ENCODE measurements around the gene FAM163B.

The FAM163B gene

DNA sequence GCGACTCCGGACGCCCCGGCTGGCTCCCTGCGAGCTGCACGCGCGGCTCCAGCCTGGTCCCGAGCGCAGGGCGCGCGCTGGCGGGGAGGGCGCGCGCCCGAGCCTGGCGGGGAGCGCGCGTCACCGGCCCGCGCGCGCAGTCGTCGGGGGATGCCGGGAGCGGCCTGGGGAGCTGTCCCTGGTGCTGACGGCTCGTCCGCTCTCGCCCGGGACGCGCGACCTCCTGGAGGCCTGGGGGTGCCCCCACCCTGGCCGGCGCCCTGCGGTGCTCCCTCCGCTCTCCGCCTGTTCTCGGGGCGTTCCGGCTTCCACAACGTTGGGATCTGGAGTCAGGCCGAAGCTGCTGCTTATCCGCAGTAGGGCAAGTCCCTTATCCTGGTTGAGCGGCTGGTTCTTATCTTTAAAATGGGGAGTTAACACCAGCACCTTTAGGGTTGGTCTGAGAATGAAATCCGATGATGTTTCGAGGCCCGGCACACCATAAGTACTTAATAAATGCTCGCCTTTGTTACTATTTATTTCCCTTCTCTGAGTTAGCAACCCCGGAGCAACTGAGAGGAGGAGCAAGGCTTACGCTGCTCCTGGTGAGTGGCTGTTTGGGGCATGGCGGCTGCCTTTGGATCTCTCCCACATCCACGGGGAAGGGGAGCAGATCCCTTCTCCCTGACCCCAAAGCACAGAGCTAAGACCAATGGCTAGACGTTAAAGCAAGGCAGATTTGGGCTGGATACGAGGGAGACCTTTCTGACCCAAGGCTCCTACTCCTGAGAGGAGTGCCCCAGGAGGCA, at the start of gene FAM163B:
Gene FAM163B (minus strand): TSS at position 79 of the 788 bp plus-strand sequence. CDS start 29,166 bp downstream, outside the sequence.
- no peak for DNase-seq (ENCODE audit: low read depth)

DNA sequence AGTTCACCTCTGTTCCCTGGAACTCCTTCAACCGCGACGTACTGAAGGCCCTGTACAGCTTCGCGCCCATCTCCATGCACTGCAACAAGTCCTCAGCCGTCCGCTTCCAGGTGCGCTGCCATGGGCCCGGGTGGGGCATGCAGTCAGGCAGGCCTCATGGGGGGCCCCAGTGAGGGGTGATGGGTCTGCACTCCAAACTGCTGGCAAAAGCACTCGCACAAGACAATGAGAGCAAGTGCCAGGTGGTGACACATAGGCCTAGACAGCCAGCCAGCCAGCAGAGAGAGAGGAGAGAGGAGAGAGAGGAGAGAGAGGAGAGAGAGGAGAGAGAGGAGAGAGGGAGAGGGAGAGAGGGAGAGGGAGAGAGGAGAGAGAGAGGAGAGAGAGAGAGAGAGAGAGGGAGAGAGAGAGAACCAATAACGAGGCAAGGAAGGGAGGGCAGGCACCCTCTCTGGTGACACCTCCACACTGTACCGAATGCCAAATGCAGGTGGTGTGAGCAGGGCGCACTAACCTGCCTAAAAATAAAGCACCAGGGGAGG, 48.0 kb upstream of the FAM163B start:
- no peak for DNase-seq (ENCODE audit: low read depth)

DNA sequence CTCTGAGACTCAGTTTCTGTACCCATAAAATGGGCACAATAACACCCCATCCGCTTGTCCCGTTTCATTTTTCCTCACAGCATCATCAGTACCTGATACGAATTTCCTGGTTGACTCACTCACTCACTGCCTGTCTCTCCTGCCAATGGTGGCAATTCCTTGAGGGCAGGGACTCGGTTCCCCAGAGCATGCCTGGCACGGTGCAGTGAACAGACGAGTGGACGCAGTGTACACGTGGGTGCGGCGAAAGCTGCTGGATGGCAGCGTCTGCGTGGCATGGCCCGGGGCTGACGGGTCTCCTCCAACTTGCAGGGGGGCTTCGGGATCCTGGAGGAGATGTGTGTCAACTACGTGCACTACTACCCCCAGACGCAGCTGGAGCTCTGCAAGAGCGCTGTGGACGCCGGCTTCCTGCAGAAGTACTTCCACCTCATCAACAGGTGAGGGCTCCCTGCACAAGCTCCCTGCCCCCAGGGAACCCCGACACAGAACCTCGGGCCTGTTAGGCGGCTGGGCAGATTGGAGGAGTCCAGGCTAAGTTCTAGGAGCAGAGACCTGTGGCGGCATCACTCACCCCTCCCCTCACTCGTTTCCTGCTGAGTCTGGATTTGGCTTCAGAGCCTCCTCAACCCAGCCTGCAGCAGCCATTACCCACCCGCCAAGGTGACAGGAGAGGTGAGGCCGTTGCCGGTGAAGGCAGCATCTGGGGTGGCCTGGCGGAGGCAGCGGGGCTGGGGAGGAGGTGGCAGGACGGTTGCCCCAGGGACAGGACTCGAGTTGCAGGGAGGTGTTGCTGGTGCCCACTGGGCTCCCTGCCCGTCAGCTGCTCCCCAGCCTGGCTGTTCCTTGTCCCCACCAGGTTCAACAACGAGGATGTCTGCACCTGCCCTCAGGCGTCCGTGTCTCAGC, 47.3 kb upstream of the FAM163B start:
- DNase-seq (ENCODE audit: low read depth) = no peak

DNA sequence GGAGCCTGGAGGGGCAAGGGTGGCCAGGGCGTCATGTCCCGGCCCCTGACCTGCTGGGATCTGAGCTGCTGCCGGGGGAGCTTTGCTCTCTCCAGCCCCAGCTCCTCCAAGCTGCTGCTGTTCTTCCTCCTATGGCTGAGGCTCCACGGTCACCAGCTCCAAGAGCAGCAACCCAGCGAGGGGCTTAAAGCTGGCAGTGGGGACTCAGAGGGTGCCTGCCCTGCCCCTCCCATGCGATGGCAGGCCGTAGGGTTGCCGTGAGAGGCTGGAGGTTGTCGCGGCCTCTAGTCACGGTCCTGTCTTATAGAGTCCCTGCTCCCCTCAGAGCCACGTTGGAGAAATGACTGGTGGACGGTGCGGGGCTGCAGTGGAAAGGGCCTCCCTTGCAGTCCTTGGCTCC, 46.5 kb upstream of the FAM163B start:
- no peak for DNase-seq (ENCODE audit: low read depth)

DNA sequence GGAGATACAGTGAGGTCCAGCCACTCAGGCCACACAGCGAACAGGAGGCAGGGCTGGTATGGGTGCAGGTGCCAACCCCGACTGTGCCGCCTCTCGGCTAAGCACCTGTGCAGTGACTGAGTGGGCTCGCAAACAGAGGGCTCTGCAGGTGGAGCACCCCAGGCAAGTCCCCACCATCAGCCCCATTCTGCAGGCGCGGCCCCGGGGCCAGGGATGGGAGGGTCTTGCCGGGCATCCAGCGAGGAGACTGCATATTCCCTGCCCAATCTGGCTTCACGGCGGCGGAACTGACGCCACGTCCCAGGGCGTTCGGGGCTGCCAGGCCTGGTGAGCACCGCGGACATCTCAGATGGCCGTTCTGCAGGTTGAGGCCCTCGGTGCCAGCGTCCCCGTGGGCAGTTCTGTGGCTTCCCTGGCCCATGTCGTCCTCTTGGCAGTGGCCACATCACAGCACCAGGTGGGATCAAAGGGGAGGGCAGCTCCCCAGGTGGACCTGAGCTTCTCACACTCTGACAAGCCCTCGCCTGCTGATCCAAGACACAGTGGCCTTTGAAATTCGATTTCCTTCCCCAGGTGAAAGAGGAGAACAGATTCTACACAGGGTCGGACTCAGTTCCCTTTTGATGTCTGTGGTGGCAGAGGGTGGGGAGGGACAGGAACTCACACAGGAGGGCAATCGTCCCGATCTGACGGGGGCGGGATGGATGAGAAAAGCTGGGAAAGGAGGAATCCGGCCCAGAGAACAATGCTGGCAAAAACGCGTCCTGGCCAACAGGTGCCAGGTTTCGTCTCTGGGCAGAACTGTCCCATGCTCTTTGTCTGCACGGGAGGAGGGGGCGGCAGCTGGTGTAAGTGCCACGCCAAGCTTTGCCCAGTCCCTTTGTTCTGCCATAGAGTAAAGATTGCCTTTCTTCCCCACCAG, 45.8 kb upstream of the FAM163B start:
- no peak for DNase-seq (ENCODE audit: low read depth)

DNA sequence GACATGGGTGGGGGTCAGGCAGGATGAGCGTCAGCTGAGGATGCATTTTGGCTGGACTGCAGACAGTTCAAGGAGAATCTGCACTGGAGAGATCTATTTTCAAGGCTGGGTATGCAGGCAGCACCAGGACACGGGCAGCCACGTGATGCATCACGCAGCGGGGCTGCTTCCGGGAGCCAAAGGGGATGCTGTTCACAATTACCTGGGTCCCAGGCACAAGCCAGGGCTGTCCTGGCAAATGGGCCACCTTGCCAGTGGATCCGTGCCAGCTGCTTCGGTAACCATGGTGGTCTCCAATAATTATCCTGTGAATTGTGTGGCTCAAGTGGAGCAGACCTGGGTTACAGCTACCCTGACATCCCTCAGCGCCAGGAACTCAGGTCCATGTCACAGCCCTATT, 44.4 kb upstream of the FAM163B start:
- DNase-seq (ENCODE audit: low read depth) = no peak

DNA sequence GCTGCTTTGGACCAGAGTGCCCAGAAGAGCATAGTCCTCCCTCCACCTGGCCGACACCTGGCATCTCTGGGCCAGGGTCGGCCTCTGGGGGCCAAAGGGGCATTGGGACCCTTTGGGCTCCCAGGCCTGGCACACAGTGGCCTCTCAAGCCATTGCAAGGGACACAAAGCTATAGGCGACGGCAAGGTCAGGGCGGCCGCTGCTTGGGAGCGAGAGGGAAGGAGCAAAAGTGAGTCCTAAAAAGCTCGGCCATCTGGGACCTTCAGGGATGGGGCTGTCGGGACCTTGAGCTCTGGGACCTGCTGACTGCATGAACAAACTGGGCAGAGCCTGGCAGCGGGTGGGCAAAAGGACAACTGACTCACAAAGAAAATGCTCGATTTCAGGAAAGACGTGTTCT, 40.8 kb upstream of the FAM163B start:
- DNase-seq (ENCODE audit: low read depth) = no peak

DNA sequence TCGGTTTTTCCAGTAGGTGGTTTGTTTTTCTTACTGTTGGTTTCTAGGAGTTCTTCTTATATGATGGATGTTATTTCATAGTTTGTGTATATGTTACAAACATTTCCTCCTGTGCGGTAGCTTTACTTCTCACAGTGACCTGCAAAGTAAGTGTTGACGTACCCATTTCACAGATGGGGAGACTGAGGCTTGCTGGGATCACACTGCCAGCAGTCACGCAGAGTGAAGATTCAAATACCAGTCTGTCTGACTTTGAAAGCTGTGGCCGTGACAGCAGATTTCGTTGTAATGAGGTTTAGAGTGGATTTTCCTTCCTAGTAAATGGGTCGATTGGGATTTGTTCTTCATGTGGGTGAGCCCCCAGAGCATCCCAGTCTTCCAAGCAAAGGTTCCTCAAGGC, 40.0 kb upstream of the FAM163B start:
- DNase-seq (ENCODE audit: low read depth) = no peak

DNA sequence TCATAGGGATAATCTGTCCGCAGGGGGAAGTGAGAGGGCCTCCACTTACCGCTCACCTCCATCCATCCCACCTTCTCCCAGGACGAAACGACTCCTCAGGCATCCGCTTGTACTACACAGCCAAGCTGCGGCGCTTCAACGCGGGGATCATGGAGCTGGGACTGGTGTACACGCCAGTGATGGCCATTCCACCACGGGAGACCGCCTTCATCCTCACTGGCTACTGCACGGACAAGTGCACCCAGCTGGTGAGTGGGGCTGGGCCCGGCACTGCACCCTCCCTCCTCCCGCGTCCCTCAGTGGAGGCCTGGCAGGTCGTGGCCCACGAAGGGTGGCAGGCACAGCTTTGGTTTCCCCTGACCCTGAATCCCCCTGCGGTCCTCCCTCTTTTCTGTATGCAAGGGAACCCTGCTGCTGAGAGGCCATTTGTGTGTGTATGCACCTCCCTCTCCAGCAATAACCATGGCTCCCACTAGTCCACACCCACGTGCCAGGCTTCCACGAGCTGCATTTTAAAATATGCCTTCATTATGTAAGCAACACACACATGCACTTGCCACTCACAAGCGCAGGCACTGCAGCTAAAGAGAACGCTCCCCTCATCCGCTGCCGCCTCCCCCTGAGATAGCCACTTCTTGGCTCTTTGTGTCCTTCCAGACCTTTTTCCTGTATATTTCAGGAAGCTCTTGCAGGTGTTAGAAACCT, 38.7 kb upstream of the FAM163B start:
- DNase-seq (ENCODE audit: low read depth) = no peak

DNA sequence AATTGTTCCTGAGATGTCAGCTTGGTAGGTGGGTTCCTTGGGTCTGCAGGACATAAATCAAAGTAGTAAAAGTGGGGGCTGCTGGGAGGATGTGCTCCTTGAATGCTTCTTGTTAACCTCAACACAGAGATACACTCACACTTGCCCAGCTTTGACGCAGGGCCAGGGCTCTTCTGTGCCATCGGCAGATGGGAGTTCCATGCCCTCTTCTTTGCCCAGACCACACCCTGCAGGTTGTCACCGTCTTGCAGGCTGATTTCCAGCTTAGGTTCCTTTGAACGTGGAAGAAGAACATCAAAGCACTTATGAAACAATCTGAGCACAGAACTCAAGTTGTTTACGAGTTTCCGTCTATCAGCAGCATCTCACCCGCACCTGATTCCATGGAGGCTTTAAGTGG, 38.0 kb upstream of the FAM163B start:
- DNase-seq (ENCODE audit: low read depth) = no peak

DNA sequence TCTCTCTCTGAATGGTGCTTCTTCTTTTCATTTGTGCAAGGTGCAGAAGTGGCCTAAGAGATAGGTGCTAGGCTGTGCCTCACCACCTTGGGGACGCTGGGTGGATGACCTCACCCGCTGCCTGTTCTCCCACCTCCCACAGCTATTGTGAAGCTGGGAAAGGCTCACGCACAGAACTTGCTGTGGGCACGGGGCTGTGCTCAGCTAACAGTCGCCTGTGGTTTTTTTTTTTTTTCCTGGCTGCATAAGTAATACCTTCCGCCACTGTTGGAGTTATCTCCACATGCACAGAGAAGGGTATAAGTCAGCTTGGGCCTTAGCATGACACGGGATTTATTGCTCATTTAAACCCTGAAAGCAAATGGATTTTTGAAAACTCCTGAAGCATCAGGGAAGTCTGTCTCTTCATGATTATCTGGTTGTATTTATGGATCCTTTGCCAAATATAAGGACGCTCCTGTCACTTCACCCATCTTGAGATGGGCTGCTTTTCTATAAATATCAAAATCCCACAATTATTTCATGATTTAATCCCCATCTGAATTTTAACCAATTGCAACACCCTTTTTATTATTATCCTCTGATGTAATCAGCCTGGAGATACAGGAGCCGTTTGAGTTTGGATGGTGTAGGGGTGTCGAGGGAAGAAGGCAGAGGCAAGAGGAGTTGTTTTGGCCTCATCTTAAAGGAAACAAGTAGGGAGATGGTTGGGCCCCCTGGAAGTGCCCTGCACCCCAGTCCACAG, 36.0 kb upstream of the FAM163B start:
- DNase-seq (ENCODE audit: low read depth) = no peak

DNA sequence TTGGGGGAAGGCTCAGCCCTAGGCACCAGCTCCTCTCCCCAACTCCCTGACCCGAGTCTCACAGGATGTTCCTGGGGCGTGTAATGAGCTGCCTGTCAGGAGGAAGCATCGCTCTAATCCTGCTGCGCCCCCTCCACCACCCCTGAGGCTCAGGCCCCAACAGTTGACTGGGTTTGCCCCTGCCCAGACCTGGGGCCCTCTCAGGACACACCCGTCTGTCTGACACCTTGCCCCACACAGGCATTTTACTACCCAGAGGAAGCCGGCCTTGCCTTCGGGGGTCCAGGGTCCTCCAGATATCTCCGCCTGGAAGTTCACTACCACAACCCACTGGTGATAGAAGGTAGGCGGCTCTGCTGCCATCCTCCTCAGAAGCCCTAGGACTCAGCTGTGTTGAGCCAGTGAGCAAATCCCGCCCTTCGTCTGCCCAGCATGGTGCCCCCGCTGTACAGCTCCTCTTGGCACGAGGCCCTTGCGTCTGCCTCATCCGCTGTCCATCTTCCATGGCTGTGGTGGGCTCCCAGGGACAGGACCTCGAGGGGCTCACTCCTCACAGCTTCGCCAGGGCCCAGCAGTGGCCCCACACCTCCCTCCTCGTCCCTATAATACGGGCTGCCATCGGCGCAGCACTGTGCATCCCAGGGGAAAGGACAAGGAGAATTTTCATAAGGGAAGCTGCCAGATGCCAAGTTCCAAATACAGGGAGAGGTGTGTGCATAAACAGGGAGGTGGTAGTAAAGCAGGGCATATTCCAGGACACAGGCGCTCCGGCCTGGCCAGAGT, 35.0 kb upstream of the FAM163B start:
- no peak for DNase-seq (ENCODE audit: low read depth)

DNA sequence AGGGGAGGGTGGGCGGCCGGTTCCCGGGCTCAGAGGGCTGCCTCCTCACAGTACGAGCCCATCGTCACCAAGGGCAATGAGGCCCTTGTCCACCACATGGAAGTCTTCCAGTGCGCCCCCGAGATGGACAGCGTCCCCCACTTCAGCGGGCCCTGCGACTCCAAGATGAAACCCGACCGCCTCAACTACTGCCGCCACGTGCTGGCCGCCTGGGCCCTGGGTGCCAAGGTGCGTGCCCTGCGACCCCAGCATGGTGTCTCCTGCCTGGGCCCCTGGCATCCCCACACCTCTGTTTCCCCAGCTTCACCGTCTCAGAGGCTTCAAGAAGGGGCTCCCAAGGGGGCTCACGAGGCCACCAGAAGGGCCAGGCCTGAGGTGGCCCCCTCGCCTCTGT, 34.2 kb upstream of the FAM163B start:
- no peak for DNase-seq (ENCODE audit: low read depth)

DNA sequence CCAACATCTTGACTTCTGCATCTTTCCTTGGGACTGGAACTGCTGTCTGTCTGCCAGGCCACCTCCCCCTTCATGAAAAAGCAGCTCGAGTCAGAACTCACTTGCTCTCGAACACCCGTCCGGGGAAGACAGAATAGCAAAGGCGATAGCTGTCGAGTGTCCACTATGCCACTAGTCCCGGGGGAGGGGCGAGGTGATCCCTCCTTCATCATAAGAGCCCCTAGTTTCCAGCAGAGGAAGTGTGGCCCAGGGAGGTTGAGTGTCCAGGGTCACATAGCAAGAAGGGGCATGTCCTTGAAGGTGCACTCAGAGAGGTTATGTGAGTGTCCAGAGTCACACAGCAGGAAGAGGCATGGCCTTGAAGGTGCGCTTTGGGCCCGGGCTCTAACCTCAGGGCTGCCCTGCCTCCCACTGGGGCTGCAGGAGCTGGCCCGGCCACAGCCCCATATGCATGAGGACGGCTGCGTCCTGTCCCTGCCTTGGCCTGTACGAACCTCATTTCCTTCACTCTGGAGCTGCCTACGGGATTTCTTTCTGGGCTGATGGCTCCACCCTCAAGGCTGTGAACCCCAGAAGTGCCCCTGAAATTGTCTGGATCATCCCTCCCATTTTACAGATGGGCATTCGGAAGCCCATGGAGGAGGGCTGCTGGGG, 33.6 kb upstream of the FAM163B start:
- no peak for DNase-seq (ENCODE audit: low read depth)

DNA sequence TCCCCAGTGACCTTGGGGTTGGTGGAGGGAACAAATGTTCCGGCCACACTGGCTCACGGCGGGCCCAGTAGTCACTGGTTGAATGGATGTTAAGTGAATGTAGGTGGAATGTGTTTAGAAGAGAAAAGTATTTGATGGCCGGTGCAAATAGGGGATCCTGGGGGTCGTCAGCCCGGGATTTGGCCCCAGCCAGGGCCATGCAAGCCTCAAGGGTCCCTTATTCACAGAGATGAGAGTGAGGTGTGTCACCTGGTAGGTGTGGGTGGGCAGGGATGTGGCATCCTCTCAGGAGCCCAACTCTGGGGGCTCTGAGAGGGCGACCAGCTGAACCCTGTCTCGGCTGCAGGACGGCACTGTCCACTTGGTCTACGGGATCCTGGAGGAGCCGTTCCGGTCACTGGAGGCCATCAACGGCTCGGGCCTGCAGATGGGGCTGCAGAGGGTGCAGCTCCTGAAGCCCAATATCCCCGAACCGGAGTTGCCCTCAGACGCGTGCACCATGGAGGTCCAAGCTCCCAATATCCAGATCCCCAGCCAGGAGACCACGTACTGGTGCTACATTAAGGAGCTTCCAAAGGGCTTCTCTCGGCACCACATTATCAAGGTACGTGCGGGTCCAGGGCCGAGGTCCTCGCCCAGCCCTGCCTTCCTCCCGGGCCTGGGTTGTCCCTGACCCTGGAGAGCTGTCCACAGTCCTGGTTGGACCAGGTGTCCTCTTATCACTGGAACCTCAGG, 32.8 kb upstream of the FAM163B start:
- DNase-seq (ENCODE audit: low read depth) = no peak

DNA sequence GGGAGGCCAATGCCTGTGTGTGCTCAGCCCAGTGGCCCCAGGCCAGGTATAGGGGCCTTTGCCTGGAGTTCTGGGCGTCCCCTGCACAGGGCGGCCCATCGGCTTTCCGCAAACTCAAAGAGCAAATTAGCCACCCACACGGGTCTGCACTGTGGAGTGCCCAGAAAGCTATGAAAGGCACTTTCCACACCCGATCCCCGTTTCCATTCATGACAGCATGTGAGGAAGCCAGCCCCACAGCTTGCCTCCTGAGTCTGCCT, 32.1 kb upstream of the FAM163B start:
- DNase-seq (ENCODE audit: low read depth) = no peak

DNA sequence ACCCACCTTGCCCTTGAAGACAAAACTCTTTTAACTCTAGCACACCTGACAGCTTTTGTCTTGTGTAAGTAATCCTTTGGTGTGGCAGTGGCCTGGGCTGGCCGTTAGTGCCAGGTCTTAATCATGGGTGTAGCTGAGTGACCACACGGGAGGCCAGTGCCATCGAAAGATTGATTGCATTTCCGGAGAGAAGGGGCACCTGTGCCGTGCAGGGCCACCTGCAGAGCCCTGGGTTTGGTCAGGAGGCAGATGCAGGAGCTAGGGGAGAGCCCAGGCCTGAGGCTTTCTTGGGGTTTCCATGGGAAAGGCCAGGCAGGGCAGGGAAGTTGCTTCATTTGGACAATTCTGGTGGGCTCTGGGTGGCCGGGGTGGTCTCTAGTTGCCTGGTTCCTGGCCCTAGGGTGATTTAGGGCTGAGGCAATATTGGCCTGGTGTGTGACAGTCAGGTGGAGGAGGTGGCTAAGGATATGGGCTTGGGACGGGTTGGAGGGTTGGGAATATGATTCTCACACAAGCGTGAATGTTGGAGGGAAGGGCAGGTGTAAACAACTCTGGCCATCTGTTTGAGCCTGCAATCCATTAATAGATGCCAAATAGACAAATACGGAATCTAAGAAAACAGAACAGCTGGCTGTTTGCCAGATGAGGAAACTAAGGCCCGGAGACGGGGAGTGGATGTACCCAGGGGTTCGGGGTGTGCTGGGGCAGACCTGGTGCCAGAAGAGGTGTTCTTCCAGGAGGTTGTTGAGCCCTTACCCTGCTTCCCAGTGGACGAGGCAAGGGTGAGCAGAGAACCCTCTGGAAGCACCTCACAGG, 31.6 kb upstream of the FAM163B start:
- no peak for DNase-seq (ENCODE audit: low read depth)

DNA sequence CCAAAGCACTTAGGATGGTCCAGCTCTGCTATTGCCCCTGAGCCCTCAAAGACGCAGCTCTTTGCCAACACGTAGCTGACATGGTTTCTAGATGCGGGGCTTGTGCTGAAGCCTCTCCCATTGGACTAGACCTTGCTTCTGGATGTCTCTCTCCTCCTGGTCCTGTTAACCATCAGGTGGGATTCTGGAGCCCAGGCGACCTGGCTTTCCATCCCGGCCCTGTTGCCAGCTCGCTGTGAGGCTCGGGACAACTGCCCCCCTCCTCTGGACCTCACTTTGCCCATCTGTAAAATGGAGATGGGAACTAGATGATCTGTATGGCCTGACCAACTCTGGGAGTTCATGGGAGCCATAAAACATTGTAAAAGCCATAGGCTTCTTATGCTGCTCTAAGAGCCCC, 31.0 kb upstream of the FAM163B start:
- DNase-seq (ENCODE audit: low read depth) = no peak

Data from stimulated activated CD8-positive, alpha-beta memory T cell treated with anti-CD3 and anti-CD28 coated beads, Interleukin-12 subunit alpha, Interleukin-12 subunit beta, amount 100 ng/mL, for 4 hours (primary cell).